NCI-H2107 treated with DMSO at 0.1 percent for 48 hours (cell line): ENCODE results near the gene MTERF4.
A peak's percentile ranks its signal among the peaks of the same experiment; 100 is the strongest.

Experiments
- DNase-seq: peaks from one replicate; lab custom pipeline; 2025; ENCODE audit not compliant: unreplicated experiment; lab: John Stamatoyannopoulos, UW

Gene MTERF4

GRCh38 chr2:241102239-241102803 is at the start of gene MTERF4:
MTERF4 (minus strand) TSS chr2:241102287; CDS start chr2:241102273, 14 bp downstream.
- peak; percentile 49 for DNase-seq

- DNase-seq = no peak
Measured at GRCh38 chr2:241150660-241151530, 48.8 kb upstream of the MTERF4 start.

- peak; percentile 88 for DNase-seq
Measured at GRCh38 chr2:241149925-241150659, 48.0 kb upstream of the MTERF4 start, which contains the start of gene PPP1R7. PPP1R7 (plus strand) TSS chr2:241150467; CDS start chr2:241150496, 29 bp downstream.

- DNase-seq = no peak
Measured at GRCh38 chr2:241149675-241149924, 47.5 kb upstream of the MTERF4 start.

GRCh38 chr2:241148891-241149674 is 47.0 kb upstream of the MTERF4 start, which contains the start of gene PASK:
PASK (minus strand) TSS chr2:241149472; CDS start chr2:241143032, 6,440 bp downstream.
- peak; percentile 90 for DNase-seq

GRCh38 chr2:241148239-241148638 is 46.2 kb upstream of the MTERF4 start:
- no peak for DNase-seq

GRCh38 chr2:241147336-241147735 is 45.2 kb upstream of the MTERF4 start:
- no peak for DNase-seq

GRCh38 chr2:241146286-241146685 is 44.2 kb upstream of the MTERF4 start:
- no peak for DNase-seq

- no peak for DNase-seq
Measured at GRCh38 chr2:241142593-241142992, 40.5 kb upstream of the MTERF4 start.

- DNase-seq = no peak
Measured at GRCh38 chr2:241142063-241142462, 40.0 kb upstream of the MTERF4 start.

- DNase-seq = no peak
Measured at GRCh38 chr2:241141214-241141770, 39.2 kb upstream of the MTERF4 start.

GRCh38 chr2:241140445-241140840 is 38.4 kb upstream of the MTERF4 start:
- DNase-seq = no peak

- no peak for DNase-seq
Measured at GRCh38 chr2:241139531-241140444, 37.7 kb upstream of the MTERF4 start.

- no peak for DNase-seq
Measured at GRCh38 chr2:241138471-241138870, 36.4 kb upstream of the MTERF4 start.

- DNase-seq = no peak
Measured at GRCh38 chr2:241137276-241138190, 35.4 kb upstream of the MTERF4 start.

GRCh38 chr2:241136661-241137260 is 34.7 kb upstream of the MTERF4 start:
- no peak for DNase-seq

- no peak for DNase-seq
Measured at GRCh38 chr2:241136191-241136590, 34.1 kb upstream of the MTERF4 start.

GRCh38 chr2:241135737-241136136 is 33.6 kb upstream of the MTERF4 start:
- no peak for DNase-seq
